GM12872 (cell line): ENCODE data around the gene CAMTA1.

Source experiments
- CTCF ChIP-seq: IDR thresholded peaks from 3 replicates; pipeline ENCODE4 v1.5.1; 2011; ENCODE audit warnings: low read depth, mild to moderate bottlenecking, low read length, moderate library complexity; ENCODE audit not compliant: insufficient read depth

Gene CAMTA1

GRCh38 chr1:7117399-7118281 is 332.4 kb downstream of the CAMTA1 start:
- TF ChIP-seq CTCF = no peak

- no peak for TF ChIP-seq CTCF
These were observed 333.9 kb downstream of the CAMTA1 start for GRCh38 chr1:7119156-7119555.

GRCh38 chr1:7120863-7121621 is 335.8 kb downstream of the CAMTA1 start:
- TF ChIP-seq CTCF = peak; percentile 29; the same call in 1 of the 3 replicates

- no peak for TF ChIP-seq CTCF
These were observed 336.4 kb downstream of the CAMTA1 start for GRCh38 chr1:7121622-7121988.

- TF ChIP-seq CTCF = no peak
These were observed 342.2 kb downstream of the CAMTA1 start for GRCh38 chr1:7127322-7128075.

- no peak for TF ChIP-seq CTCF
These were observed 343.0 kb downstream of the CAMTA1 start for GRCh38 chr1:7128293-7128692.

- TF ChIP-seq CTCF = no peak
These were observed 344.9 kb downstream of the CAMTA1 start for GRCh38 chr1:7130127-7130526.
